Measurements from ENCODE around the gene MBD3L4. TPM values are rescaled to one million over a fixed set of nuclear protein-coding genes. Genes with fewer than 3 reads are reported as not detected.

MBD3L4 gene
- total RNA-seq, 1 experiment from 2014 or later: not detected

DNA sequence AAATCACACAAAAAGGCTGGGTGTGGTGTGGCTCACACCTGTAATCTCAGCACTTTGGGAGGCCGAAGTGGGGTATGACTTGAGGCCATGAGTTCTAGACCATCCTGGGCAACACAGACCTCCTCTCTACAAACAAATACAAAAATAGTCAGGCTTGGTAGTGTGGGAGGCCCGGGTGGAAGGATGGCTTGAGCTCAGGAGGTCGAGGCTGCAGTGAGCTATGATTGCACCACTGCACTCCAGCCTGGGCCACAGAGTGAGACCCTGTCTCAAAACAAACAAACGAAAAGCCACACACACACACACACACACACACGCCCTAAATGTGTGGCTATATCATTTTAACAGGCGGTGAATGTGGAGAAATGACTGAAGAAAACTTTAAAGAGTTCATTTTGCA, 28.6 kb upstream of the MBD3L4 start:
- RAD21 ChIA-PET (ENCODE audit: low non-redundant PET in 1 of 2, low total read pairs in 2 of 2, uncharacterized antibody in 2 of 2, unreplicated experiment in 2 of 2): interaction anchor here in 1 of 2 experiments (0.8 kb wide), 1 partner anchor 55 kb away, joined by 3 read pairs; no protein-coding TSS in a partner anchor
- intact Hi-C loops (cut with micrococcal nuclease): no loop called here
- CTCF ChIA-PET: interaction anchor here (0.7 to 1.3 kb wide), 4 partner anchors 31 to 942 kb away, joined by 3 to 4 read pairs (median 3); no protein-coding TSS in a partner anchor
- H3K27me3 ChIP-seq (ENCODE audit: insufficient read depth, low read length): no peaks in the 10 kb centered on the region
- H3K4me2 ChIP-seq (ENCODE audit: low read length): peak overlapping the region; percentile 92
- peaks cover 18% of the 10 kb centered on the region for H3K79me2 ChIP-seq (ENCODE audit: insufficient read depth, low read length)
- no peaks in the 10 kb centered on the region for H4K20me1 ChIP-seq (ENCODE audit: insufficient read depth)
- peaks cover 16% of the 10 kb centered on the region in 2 experiments for H3K36me3 ChIP-seq (ENCODE audit: control insufficient read depth in 1 of 2, insufficient read depth in 2 of 2, low read length in 2 of 2)
- DNase-seq (ENCODE audit: low read depth, low spot score) (no peak), ATAC-seq (no peak)
- H3K4me1 ChIP-seq (ENCODE audit: control insufficient read depth in 1 of 2, insufficient read depth in 2 of 2, low read length in 2 of 2): peaks cover 8 to 11% of the 10 kb centered on the region in 2 experiments; a peak in 3 of 4 replicates
- TF ChIP-seq POLR2A (IDR thresholded peaks at IDR 0.05; ENCODE audit: borderline replicate concordance, extremely low read depth, insufficient read depth, insufficient read length): no peak
- TF ChIP-seq SP1 (IDR thresholded peaks at IDR 0.05; ENCODE audit: low read depth): 0 out of 2 replicates have a peak, but pooled peaks have one; percentile 10
- TF ChIP-seq, protein P1, sequence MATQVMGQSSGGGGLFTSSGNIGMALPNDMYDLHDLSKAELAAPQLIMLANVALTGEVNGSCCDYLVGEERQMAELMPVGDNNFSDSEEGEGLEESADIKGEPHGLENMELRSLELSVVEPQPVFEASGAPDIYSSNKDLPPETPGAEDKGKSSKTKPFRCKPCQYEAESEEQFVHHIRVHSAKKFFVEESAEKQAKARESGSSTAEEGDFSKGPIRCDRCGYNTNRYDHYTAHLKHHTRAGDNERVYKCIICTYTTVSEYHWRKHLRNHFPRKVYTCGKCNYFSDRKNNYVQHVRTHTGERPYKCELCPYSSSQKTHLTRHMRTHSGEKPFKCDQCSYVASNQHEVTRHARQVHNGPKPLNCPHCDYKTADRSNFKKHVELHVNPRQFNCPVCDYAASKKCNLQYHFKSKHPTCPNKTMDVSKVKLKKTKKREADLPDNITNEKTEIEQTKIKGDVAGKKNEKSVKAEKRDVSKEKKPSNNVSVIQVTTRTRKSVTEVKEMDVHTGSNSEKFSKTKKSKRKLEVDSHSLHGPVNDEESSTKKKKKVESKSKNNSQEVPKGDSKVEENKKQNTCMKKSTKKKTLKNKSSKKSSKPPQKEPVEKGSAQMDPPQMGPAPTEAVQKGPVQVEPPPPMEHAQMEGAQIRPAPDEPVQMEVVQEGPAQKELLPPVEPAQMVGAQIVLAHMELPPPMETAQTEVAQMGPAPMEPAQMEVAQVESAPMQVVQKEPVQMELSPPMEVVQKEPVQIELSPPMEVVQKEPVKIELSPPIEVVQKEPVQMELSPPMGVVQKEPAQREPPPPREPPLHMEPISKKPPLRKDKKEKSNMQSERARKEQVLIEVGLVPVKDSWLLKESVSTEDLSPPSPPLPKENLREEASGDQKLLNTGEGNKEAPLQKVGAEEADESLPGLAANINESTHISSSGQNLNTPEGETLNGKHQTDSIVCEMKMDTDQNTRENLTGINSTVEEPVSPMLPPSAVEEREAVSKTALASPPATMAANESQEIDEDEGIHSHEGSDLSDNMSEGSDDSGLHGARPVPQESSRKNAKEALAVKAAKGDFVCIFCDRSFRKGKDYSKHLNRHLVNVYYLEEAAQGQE (IDR thresholded peaks at IDR 0.05; ENCODE audit: low read depth): no peak
- no peak for TF ChIP-seq RAD21 (IDR thresholded peaks at IDR 0.05; ENCODE audit: low read depth)
- no peak for TF ChIP-seq ZNF274 (IDR thresholded peaks at IDR 0.05; ENCODE audit: low read depth, low read length)
- TF ChIP-seq YY1 (IDR thresholded peaks at IDR 0.05; ENCODE audit: extremely low read depth, insufficient replicate concordance, low read depth, low read length): no peak
- TF ChIP-seq ZFX (IDR thresholded peaks at IDR 0.05): no peak
- TF ChIP-seq FOSL1 (IDR thresholded peaks at IDR 0.05; ENCODE audit: low read depth): no peak
- TF ChIP-seq, protein P2, sequence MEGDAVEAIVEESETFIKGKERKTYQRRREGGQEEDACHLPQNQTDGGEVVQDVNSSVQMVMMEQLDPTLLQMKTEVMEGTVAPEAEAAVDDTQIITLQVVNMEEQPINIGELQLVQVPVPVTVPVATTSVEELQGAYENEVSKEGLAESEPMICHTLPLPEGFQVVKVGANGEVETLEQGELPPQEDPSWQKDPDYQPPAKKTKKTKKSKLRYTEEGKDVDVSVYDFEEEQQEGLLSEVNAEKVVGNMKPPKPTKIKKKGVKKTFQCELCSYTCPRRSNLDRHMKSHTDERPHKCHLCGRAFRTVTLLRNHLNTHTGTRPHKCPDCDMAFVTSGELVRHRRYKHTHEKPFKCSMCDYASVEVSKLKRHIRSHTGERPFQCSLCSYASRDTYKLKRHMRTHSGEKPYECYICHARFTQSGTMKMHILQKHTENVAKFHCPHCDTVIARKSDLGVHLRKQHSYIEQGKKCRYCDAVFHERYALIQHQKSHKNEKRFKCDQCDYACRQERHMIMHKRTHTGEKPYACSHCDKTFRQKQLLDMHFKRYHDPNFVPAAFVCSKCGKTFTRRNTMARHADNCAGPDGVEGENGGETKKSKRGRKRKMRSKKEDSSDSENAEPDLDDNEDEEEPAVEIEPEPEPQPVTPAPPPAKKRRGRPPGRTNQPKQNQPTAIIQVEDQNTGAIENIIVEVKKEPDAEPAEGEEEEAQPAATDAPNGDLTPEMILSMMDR (IDR thresholded peaks at IDR 0.05 in 2 of 3, conservative IDR thresholded peaks at IDR 0.05 in 1 of 3; ENCODE audit: borderline replicate concordance in 1 of 3, insufficient read depth in 1 of 3, low read depth in 2 of 3, low read length in 2 of 3): no peak
- 0 out of 2 replicates have a peak, but pooled peaks have one; percentile 23 for TF ChIP-seq SIN3A (IDR thresholded peaks at IDR 0.05; ENCODE audit: low read depth)
- TF ChIP-seq, protein P3, sequence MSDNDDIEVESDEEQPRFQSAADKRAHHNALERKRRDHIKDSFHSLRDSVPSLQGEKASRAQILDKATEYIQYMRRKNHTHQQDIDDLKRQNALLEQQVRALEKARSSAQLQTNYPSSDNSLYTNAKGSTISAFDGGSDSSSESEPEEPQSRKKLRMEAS (IDR thresholded peaks at IDR 0.05): no peak
- no peak overlapping the region for H2AFZ ChIP-seq (ENCODE audit: low read depth, low read length, poor library complexity, severe bottlenecking)
- POLR2A ChIA-PET: interaction anchor here (1.3 to 1.7 kb wide), 2 partner anchors 31 to 56 kb away, joined by 3 to 10 read pairs; no protein-coding TSS in a partner anchor
- H3K9me2 ChIP-seq (ENCODE audit: insufficient read depth): no peaks in the 10 kb centered on the region
- no TSS peak for BruUV-seq (replicated peaks)
- peak overlapping the region; percentile 40; the same call in 1 of the 2 replicates for H3K27ac ChIP-seq (ENCODE audit: low read depth, low read length)
- H3K4me3 ChIP-seq (replicated peaks in 1 of 2; ENCODE audit: low read depth in 1 of 2, low read length in 2 of 2): peak overlapping the region; percentile 15 to 96
- H3K9ac ChIP-seq (ENCODE audit: low read length): no peak overlapping the region
- no peaks in the 10 kb centered on the region for H3K9me3 ChIP-seq (ENCODE audit: control insufficient read depth in 1 of 2, insufficient read depth in 1 of 2, low read depth in 1 of 2, low read length in 2 of 2)
